HG02642 (cell line): ENCODE measurements around the gene RAB3A.
A peak's percentile ranks its signal among the peaks of the same experiment; 100 is the strongest.

Experiments
- ATAC-seq: cut with Tn5 transposase; IDR thresholded peaks from one replicate; pipeline ENCODE4 v1.9.1; 2021; ENCODE audit warnings: mild to moderate bottlenecking; ENCODE audit not compliant: unreplicated experiment, poor library complexity

Gene RAB3A

DNA sequence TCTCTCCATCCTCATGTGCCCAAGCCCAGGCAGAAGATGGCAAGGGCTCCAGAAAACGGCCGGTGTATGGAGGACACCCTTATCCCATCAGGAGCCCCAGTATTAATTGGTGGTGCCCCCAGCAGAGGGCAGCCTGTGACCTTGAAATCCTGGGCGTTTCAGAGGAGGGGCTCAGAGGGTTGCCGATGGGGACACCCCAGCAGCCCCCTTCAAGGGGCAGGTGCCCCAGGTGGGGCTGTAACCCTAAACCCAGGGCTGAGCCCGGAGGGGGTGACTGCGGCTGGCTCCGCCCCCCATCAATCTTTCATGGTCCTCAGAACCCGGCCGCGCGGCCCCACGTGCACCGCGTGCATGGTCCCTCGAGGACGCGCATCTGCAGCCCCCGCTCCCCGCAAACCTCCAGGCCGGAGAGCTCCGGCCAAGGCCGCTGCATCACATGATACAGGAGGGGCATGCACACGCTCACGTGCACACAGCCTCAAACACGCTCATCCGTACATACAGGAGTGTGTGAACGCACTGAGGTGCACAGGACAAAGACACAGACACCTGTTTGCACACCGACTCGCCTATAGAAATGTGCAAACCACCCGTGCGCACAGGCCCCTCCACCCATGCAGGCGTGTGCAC lies 949 bp downstream of the RAB3A start:
- ATAC-seq = no peak

DNA sequence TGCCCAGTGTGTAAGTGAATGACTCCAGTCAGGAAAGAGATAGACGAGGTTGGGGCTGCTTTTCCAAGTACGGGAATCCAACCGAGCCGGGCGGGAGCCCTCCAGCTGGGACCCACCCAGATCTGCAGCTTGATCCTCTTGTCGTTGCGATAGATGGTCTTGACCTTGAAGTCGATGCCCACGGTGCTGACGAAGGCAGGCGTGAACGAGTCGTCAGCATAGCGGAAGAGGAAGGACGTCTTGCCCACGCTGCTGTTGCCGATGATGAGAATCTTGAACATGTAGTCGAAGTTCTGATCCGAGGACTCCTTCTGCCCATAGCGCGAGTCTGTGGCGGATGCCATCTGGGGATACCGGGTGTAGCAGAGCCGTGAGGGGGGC lies 1.5 kb downstream of the RAB3A start:
- ATAC-seq = no peak

DNA sequence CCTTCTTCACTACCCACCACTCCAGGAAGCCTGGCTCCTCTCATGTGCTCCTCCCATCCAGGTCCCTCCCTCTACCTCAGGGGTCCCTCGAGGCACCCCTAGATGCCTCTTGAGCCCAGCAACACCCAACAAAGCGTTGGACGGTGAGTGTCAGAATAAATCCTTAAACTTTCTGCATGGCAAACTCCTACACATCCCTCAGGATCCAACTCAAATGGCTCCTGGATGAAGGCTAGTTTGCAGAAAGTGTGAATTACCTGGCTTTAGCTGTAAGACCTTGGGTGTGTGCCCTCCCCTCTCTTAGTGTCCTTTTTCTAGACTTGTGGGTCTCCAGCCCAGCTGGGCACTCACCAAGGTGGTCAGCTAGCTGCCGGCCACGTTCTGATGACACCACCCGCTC lies 5.5 kb downstream of the RAB3A start:
- no peak for ATAC-seq

DNA sequence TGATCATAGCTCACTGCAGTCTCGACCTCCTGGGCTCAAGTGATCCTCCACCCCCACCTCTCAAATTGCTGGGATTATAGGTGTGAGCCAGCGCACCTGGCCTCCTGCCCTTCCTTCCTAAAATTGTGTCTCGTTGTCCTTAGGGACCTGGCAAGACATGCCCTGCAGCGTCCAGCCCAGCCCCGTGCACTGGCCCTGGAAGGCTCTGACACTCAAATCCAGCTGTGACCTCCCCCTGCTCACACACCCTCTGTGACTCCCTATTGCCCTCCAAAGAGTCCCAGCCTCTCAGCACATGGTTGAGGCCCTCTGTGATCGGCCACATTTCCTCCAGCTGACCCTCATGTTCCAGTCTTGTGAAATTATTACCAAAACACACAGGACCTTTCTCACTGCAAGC lies 5.9 kb downstream of the RAB3A start:
- ATAC-seq = no peak

DNA sequence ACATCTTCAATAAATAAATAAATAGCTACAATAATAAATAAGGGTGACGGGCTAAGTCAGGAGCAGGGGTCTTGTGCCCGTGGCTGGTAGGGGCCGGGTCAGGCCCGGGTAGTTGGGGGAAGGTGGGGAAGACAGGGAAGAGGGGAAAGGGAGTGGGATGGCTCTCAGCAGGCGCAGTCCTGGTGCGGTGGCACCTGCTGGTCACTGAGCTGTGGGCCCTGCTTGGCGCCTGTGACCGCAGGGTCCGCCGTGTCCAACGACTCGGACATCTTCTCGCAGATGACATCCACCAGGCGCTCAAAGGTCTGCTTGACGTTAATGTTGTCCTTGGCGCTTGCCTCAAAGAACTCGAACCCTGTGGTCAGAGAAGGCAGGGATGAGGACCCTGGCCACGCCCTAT lies 6.5 kb downstream of the RAB3A start:
- no peak for ATAC-seq

DNA sequence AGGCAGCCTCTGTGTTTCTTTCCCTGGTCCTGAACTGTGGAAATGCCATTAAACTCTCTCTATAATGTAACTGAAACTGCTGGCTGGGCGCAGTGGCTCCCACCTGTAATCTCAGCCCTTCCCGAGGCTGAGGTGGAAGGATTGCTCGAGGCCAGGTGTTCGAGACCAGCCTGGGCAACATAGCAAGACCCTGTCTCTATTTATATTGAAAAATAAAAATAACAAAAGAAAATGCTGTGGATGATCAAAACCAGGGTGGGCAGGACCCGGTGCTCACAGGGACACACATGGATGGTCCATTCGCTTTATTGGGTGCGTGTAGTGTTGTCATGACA lies 7.4 kb downstream of the RAB3A start:
- no peak for ATAC-seq

DNA sequence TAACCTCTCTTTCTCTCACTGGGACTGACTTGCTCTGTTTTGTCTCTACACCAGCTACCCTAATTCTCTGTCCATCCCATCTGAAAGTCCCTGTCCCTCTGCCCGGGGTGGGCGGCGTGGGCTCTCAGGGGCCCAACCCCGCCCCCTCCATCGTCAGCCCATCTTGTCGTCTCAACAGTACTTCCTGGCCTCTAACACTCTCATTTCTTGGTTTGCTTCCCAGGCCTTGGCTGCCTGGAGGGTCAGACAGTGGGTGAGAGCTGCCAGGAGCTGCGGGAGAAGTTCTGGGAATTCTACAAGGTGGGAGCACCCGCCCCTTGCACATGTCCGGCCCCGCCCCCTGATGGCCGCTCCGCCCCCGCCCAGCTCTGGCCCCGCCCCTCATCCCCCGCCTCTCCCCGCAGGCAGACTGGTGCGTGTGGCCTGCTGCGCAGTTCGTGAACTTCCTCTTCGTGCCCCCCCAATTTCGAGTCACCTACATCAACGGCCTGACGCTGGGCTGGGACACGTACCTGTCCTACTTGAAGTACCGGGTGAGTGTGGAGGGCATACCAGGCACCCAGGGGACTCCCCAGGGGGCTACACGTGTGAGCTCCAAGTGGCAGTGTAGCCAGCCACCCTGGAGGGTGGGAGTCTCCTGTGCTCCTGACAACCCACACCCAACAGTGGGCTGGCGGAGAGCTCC lies 9.1 kb downstream of the RAB3A start:
- ATAC-seq = no peak

DNA sequence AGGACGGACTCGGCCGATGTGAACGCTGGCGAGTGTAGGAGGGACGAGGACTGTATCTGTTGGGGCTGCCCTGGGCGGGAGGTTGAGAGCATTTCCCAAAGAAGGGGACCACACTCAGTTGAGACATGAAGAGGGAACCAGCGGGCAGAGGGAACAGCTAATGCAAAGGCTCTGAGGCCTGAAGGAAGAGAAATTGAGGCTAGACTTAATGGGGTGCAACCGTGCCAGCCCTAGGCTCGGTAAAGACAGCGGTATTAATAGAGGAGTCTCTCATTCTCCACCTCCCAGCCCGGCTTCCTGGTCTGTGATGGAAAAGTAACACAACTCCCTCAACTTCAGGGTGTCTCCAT lies 9.7 kb downstream of the RAB3A start:
- no peak for ATAC-seq

DNA sequence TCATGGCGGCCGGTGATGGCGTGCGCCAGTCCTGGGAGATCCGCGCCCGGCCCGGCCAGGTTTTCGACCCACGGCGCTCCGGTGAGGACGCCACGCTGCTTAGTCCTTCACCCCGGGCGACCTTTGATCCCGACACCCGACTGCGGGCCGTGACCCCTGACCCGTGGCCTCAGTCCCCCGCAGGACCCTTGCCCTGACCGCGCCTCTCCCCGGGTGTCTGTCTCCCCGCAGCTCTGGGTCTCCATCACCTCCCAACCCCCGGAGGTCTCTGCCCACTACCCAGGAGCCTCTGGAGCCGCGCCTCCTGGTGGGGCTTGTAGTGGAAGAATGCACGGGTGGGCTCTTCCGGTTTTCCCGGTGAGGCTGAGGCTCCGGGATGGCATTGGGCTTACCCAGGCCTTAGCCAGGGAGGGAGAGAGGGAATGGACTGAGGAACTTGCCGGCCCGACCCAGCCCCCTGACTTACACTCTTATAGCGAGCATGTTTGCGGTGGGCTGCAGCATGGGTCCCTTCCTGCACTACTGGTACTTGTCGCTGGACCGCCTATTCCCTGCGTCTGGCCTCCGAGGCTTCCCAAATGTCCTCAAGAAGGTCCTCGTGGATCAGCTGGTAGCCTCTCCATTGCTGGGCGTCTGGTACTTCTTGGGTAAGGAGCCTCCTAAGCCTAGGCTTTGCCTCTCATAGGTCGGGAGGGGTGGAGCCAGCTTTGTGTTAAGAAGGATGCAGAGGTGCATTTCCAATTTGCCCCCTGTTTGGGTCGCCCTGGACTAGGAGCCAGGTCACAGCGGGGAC lies 10.3 kb downstream of the RAB3A start:
- peak; percentile 11 for ATAC-seq

DNA sequence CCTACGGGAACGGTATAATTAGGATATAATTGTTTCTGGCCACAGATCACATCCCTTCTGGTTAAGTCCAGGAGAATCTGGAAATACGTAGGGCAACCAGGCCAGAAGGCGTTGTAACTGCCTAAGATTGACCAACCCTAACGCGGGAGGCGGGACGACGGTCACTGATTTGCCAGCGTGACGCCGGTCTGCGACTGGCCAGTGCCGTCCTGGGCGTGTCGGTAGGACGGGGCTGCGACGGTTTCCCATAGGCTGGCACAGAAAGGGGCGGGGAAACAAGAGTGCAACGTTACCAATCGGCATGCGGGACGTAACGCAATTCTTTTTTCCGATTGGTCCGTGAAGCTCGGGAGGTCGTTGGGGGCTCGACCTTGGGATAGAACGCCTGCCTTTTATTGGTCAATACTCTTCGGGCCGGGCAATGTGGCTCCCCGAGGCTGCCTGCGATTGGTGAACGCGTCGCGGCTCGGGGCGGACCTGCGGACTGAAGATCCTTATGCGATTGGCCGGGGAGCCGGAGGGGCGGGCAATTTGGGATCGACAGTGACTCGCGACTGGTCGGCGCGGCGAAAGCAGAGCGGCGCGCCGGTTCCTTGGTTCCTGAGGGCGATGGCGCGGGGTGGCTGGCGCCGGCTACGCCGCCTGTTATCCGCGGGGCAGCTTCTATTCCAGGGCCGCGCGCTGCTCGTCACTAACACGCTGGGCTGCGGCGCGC lies 11.0 kb downstream of the RAB3A start, which contains the start of gene MPV17L2:
Gene MPV17L2 (plus strand): TSS at position 546 of the 715 bp plus-strand sequence. CDS start 64 bp downstream, at position 610.
- peak; percentile 91 for ATAC-seq

DNA sequence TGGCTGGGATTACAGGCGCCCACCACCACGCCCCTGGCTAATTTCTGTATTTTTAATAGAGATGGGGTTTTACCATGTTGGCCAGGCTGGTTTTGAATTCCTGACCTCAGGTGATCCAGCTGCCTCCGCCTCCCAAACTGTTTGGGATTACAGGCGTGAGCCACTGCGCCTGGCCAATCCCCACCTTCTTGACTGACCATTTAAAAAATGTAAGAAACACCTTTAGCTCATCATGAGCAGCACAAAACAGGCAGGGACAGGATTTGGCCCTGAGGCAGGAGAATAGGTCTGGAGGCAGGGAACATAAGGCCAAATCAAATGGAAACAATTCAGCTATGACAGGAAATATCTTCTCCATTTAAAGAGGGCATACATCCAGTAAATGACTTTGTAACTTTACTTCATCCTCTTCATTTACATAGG lies 12.2 kb downstream of the RAB3A start:
- ATAC-seq = no peak

DNA sequence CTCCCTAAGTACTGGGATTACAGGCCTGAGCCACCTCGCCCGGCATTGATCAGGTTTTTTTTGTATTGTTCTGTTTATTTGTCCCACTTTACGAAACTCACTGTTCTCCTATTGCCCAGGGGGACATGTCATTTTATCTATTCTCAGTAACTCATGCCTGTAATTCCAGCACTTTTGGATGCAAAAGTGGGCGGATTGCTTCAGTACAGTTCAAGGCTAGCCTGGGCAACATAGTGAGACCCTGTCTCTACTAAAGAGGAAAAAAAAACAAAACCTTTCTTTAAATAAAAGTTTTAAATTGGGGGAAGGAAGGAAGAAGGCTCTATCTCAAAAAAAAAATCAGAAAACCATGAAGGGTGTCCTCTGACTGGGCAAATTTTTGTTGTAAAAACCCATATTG lies 13.6 kb downstream of the RAB3A start:
- no peak for ATAC-seq

DNA sequence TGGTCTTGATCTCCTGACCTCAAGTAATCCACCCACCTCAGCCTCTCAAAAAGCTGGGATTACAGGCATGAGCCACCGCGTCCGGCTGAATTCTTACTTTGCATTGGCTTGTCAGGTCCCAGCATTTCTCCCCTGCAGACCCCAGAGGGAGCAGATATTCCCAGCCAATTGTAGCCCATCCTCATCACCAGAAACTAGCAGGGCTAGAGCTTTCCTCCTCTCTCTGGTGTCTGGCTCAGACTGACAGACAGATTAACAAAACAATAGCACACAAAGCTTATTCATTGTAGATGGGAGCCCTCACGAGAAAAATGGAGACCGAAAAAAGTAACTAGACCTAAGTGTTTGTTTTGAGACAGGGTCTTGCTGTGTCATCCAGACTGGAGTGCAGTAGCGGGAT lies 18.3 kb downstream of the RAB3A start:
- no peak for ATAC-seq

DNA sequence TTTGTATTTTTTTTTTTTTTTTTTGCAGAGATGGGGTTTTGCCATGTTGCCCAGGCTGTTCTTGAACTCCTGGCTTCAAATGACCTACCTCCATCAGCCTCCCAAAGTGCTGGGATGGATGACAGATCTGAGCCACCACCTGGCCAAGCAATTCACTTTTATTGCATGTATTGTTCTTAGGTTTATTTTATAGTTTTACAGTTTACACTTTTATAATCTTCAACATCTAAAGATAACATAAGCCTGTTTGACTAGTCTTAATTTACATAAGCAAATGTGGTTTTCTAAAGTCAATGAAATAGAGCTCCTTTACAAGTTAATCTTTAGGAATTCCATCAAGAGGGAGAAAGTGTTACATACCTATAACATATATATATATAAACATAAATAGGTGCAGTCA lies 20.3 kb downstream of the RAB3A start:
- ATAC-seq = no peak

DNA sequence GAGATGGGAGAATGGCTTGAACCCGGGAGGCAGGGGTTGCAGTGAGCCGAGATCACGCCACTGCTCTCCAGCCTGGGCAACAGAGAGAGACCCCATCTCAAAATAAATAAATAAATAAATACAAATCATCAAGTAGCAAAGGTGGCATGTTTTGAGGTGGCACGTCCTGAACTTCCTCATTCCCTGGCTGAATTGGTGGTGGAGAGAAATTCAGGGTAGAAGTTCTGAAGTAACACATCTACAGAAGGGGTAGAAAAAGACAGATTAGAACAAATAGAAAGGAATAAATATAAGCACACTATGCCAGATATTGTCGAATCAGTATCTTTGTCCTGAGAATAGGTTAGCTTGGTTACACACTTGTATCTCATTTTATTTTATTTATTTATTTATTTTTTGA lies 23.9 kb downstream of the RAB3A start:
- ATAC-seq = no peak

DNA sequence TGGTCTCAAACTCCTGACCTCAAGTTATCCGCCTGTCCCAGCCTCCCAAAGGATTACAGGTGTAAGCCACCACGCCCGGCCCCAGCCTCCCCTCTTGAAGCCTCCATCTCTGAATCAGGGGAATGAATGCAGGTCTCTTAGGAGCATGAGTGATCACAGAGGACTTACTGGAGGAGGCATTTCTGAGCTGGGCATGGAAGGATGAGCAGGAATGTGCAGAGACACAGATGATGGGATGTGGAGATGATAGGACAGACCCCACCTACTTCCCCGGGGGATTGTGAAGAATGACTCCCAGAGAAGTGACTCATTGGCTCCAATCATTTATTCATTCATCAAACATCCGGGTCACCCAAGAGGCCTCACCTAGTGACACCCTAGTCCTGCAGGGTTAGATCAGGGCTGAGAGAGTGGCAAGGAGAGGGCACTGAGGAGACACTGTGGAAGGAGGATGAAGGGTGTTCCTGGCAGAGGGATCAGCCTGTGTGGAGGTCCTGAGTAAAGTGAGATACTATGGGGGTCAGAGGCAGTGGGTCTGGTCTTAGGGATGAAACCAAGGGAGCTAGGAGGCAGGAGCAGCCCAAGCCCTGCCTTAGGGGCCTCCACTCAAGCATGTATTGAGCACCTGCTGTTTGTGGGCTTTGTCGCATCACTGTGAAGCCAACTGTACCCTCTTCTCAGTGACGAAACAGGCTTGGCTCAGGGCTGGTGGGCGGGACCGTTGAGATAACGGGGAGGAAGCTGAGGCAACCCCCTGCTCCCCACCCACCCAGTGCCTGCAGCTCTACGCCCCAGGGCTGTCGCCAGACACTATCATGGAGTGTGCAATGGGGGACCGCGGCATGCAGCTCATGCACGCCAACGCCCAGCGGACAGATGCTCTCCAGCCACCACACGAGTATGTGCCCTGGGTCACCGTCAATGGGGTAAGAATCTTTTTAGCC lies 27.2 kb downstream of the RAB3A start:
- no peak for ATAC-seq

DNA sequence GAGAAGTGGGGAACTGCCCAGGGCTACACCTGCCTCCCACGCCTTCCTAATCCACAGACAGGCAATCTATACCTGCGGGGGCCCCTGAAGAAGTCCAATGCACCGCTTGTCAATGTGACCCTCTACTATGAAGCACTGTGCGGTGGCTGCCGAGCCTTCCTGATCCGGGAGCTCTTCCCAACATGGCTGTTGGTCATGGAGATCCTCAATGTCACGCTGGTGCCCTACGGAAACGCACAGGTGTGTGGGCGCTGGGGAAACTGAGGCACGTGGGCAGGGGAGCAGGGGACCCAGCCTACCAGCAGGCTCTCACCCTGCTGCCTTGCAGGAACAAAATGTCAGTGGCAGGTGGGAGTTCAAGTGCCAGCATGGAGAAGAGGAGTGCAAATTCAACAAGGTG lies 28.9 kb downstream of the RAB3A start:
- ATAC-seq = no peak

DNA sequence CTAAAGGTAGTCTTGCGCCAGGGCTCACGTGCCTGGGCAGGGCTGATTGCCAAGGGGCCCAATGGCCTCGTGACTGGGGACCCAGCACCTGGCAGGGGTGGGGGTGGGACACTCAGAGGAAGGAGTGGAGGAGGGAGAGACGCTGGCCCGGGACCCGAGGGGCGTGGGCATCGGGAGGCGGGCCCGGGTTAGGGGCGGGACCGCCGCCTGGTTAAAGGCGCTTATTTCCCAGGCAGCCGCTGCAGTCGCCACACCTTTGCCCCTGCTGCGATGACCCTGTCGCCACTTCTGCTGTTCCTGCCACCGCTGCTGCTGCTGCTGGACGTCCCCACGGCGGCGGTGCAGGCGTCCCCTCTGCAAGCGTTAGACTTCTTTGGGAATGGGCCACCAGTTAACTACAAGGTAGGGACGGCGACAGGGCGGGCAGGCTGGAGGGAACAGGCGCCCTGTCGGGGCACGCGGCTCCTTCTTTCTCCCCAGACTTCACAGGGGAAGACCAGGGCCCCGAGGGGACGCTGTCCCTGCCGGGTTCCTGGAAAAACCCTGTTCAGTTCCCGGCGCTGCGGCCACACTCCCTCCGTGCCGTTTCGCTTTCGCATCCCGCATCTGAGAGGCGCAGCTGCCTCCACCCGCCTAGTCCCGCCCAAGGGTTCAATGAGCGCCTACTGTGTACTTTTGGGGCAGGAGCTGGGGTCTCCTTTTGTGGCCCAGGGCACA lies 30.1 kb downstream of the RAB3A start, which contains the start of gene IFI30:
Gene IFI30 (plus strand): TSS at position 242 of the 717 bp plus-strand sequence. CDS start 29 bp downstream, at position 271.
- ATAC-seq = peak; percentile 61

DNA sequence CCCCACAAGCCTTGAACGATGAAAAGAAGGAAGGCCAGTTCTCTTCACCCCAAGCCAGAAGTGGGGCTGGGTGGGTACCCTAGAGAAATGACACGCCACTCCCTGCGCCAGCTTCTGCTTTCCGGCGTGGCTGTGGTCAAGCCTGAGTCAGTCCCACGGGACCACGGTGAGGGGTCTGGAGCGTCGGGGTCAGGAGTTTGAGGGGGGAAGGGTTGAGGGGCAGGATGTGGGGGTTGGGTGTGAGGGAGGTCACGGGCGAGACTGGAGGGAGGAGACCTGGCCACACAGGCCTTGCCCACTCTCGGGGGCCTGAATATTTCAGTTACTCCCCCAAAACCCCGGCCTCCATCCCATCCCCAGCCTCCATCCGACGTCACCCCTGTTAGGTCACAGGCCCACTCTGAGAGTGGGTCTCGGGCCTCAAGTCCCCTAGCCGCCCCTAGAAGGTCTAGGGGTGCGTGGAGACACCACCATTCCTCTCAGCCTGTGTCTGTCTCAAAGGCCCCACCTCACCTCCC lies 30.7 kb downstream of the RAB3A start:
- ATAC-seq = peak; percentile 4
